SH-SY5Y (cell line): ENCODE data around the gene SREBF1.

ENCODE experiments used
- GATA2 ChIP-seq: IDR thresholded peaks from 2 replicates; pipeline ENCODE4 v1.6.1; 2011; ENCODE audit warnings: mild to moderate bottlenecking, low read depth, low read length
- GATA3 ChIP-seq: IDR thresholded peaks from 2 replicates; pipeline ENCODE4 v1.6.1; 2011; ENCODE audit warnings: low read depth, mild to moderate bottlenecking, low read length, moderate library complexity

GRCh38 chr17:17830269-17830567 is 6.6 kb downstream of the SREBF1 start:
- no peak for TF ChIP-seq GATA2
- TF ChIP-seq GATA3, result no peak
